Activated CD8-positive, alpha-beta T cell treated with anti-CD3 and anti-CD28 coated beads, Interleukin-2, amount 10 ng/mL, durations not matched to agents 7 days and 5 days (primary cell): ENCODE measurements around the gene COL9A3. TPM values are rescaled to one million over a fixed set of nuclear protein-coding genes. Genes with fewer than 3 reads are reported as not detected.

Experiments used
- ATAC-seq: fragments of 150-1000 bp; cut with Tn5 transposase; one replicate; pipeline ENCODE4 v1.10.0; 2021; ENCODE audit warnings: moderate library complexity
- CTCF ChIA-PET: fragments of 350-600 bp; sonication (Branson Sonifier 250); formaldehyde crosslinking; loops from one replicate; lab custom pipeline; 2021; ENCODE audit warnings: antibody characterized with exemption; lab: Charles Lee
- POLR2A ChIA-PET: fragments of 350-600 bp; sonication (Branson Sonifier 250); formaldehyde crosslinking; loops from one replicate; lab custom pipeline; 2021; ENCODE audit warnings: antibody characterized with exemption; lab: Charles Lee
- DNase-seq: peaks from one replicate; pipeline ENCODE4 v3.0.0-alpha.2; 2020
- H3K27ac Mint-ChIP-seq: one replicate; pipeline ENCODE4 v1.8.0; 2021; ENCODE audit warnings: mild to moderate bottlenecking, mixed read lengths
- H3K27me3 Mint-ChIP-seq: one replicate; pipeline ENCODE4 v1.8.0; 2021; ENCODE audit warnings: low read depth, mixed read lengths
- H3K36me3 Mint-ChIP-seq: one replicate; pipeline ENCODE4 v1.8.0; 2021; ENCODE audit warnings: low read depth, mixed read lengths
- H3K4me1 Mint-ChIP-seq: one replicate; pipeline ENCODE4 v1.8.0; 2021; ENCODE audit warnings: low read depth, mixed read lengths
- H3K4me3 Mint-ChIP-seq: one replicate; pipeline ENCODE4 v1.8.0; 2021; ENCODE audit warnings: mild to moderate bottlenecking, mixed read lengths
- H3K9me3 Mint-ChIP-seq: one replicate; pipeline ENCODE4 v1.8.0; 2022; ENCODE audit warnings: mixed read lengths; ENCODE audit not compliant: insufficient read depth
- total RNA-seq, 2 experiments: library from RNA; stranded (reverse); gene quantifications; one replicate each; pipeline ENCODE4 v1.2.3, GENCODE V29; 2021

The COL9A3 gene
- total RNA-seq, 2 experiments from 2014 or later, result not detected

DNA sequence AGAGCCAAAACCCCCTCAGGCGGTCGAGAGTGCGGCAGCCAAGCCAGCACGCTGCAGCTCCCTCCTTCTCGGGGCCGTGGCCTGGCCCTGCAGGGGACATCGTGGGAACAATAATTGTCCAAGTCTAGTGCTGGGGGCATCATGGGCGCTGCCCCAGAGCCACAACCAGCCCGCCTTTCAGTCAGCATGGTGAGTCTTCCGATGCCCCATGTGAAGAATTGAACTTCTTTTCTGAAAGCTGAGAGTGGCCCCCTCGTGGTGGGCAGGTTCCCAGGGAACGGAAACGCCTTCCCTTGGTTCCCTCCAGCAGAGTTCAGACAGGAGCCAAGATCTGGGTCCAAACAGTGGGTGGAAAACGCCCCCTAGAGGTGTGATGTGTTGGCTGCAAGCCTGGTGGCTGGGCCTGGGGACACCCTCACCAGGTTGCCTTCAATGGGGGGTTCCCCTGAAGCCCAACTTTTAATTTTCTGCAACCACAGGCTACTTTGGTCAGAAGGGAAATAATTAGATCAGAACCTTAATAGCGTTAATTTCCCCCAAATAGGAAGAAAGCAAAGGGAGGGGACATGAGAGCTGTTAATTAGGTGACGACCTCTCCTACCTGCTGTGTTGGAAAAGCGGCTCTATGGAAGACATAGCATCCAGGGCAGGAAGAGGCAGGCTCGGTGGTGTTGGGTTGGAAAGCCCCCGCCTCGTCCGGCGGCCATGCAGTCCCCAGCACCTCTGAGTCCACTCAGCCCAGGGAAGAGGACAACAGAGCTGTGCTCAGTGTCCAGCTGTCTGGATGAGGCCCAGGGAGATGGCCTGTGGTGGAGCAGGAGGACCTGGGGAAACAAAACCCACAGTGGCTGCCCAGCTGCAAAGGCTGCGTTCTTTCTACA is 25.3 kb upstream of the COL9A3 start:
- ATAC-seq (peak; percentile 16), DNase-seq (peak; percentile 87)
- ChIA-PET POLR2A (interaction anchor here (0.8 to 1.3 kb wide), 2 partner anchors 17 to 174 kb away, joined by 3 to 5 read pairs; no protein-coding TSS in a partner anchor), CTCF (interaction anchor here (0.6 to 3.3 kb wide), 45 partner anchors 9 to 529 kb away, joined by 3 to 24 read pairs (median 4); partner anchors contain the start of gene SLCO4A1)
- peaks cover 36% of the 10 kb centered on the region for H3K4me1 Mint-ChIP-seq
- no peak overlapping the region for H3K27ac Mint-ChIP-seq
- no peaks in the 10 kb centered on the region for H3K36me3 Mint-ChIP-seq
- H3K27me3 Mint-ChIP-seq, result no peaks in the 10 kb centered on the region
- H3K4me3 Mint-ChIP-seq, result no peak overlapping the region
- no peaks in the 10 kb centered on the region for H3K9me3 Mint-ChIP-seq

DNA sequence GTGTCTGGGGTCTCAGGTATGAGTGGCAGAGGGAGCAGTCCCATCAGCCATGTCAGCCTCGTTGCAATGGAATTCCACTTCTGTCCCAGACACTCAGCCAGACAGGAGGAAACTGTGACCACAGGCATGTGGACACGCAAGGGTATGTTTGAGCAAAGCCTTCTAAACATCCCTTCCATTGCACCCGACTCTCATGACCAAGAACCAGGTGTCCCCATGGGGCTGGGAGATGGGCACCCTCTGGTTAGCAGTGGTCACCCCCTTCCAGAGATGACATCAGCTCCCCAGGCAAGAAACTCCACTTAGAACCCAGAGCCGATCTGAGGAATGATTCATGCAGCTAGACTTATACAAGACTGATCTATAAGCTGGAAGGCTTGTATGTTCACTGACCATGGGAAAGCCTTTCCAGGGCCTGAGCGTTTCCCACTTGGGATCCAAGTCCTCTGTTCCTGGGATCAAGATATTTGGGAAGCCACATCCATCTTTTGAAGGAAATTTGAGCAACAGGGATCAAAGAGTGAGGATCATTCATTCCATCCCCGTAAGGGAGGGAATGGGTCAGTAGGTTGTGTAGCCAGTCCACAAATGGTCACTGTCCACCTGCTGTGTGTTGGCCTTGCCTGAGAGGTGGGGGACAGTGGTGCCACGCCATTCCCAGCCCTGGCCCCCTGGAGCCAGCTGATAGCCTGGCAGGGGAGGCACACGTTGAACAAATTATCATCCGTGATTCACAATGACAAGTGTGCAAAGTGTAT is 24.5 kb upstream of the COL9A3 start:
- H3K27ac Mint-ChIP-seq, result peak overlapping the region; percentile 62
- no peak overlapping the region for H3K4me3 Mint-ChIP-seq
- ChIA-PET CTCF (interaction anchor here (0.6 to 3.3 kb wide), 37 partner anchors 10 to 409 kb away, joined by 3 to 24 read pairs (median 4); partner anchors contain the start of gene SLCO4A1), POLR2A (interaction anchor here (0.8 to 1.3 kb wide), 2 partner anchors 16 to 175 kb away, joined by 3 to 5 read pairs; no protein-coding TSS in a partner anchor)
- H3K9me3 Mint-ChIP-seq, result no peaks in the 10 kb centered on the region
- DNase-seq, result no peak
- H3K4me1 Mint-ChIP-seq, result peaks cover 40% of the 10 kb centered on the region
- H3K27me3 Mint-ChIP-seq, result no peaks in the 10 kb centered on the region
- H3K36me3 Mint-ChIP-seq, result no peaks in the 10 kb centered on the region
- no peak for ATAC-seq

DNA sequence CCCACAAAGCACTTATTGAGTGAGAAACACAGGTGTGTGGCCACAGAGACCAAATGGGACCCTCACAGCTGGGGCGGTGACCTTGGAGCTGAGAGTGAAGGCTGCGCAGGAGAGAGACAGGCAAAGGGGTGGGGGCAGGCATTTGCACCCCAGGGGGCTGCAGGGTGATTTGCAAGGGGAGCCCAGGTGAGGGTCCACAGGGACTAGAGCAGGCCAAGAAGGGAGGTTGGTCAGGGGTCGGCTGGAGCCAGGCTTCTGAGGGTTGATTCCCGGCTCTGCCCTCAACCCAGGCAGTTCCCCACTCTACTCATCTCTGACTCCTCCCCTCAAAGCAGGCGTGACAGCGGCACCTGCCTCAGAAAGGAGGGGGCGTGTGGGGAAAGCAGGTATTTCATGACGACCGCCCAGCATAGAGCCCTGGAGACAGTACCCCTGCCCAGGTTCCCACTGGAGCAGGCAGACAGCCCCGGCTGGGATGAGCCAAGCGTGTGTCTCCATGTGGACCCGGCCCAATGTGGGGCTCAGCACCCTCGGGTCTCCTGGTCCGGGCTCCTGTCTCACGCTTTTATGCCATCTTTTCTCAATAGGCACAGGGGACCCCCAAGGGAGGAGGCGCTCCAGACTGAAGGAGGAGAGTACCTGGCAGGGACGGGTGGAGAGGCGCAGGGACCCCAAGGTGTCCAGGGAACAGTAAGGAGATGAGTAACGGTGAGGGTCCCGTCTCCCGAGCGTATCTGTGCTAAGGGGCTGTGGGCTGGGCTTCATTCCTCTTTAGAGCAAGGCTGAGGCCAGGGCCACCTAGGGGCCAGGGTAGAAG is 23.7 kb upstream of the COL9A3 start:
- H3K4me1 Mint-ChIP-seq, result peaks cover 45% of the 10 kb centered on the region
- H3K27ac Mint-ChIP-seq, result peak overlapping the region; percentile 90
- ATAC-seq (no peak), DNase-seq (no peak)
- H3K36me3 Mint-ChIP-seq, result peaks cover 3% of the 10 kb centered on the region
- H3K27me3 Mint-ChIP-seq, result no peaks in the 10 kb centered on the region
- peak overlapping the region; percentile 78 for H3K4me3 Mint-ChIP-seq
- H3K9me3 Mint-ChIP-seq, result no peaks in the 10 kb centered on the region
- ChIA-PET POLR2A (interaction anchor here (2.4 to 3.1 kb wide), 2 partner anchors 10 to 12 kb away, joined by 7 to 21 read pairs; partner anchors contain the start of gene OGFR), CTCF (interaction anchor here (1.0 to 3.3 kb wide), 18 partner anchors 11 to 383 kb away, joined by 3 to 18 read pairs (median 8); no protein-coding TSS in a partner anchor)

DNA sequence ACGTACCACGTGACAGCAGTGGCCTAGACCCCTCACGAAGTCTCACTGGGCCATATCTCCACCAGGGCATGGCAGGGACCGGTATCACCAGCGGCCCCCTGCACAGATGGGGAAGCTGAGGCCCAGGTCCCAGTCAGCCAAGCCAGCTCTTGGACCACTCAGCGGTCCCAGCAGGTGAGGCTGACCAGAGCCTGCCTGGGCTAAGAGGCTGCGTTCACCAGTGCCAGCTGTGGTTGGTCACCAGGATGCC is 23.2 kb upstream of the COL9A3 start:
- Mint-ChIP-seq H3K4me1 (peaks cover 48% of the 10 kb centered on the region), H3K4me3 (peak overlapping the region; percentile 78), H3K27ac (peak overlapping the region; percentile 90), H3K27me3 (no peaks in the 10 kb centered on the region), H3K9me3 (no peaks in the 10 kb centered on the region), H3K36me3 (peaks cover 8% of the 10 kb centered on the region)
- DNase-seq (no peak), ATAC-seq (no peak)
- ChIA-PET POLR2A (interaction anchor here (1.4 to 3.1 kb wide), 4 partner anchors 11 to 492 kb away, joined by 5 to 21 read pairs (median 6); partner anchors contain the start of gene OGFR), CTCF (interaction anchor here (0.8 to 1.8 kb wide), 13 partner anchors 10 to 411 kb away, joined by 3 to 9 read pairs (median 5); partner anchors contain the start of genes OGFR and SLCO4A1)

GRCh38 chr20:62794007-62794724 is 22.7 kb upstream of the COL9A3 start:
- Mint-ChIP-seq H3K9me3 (no peaks in the 10 kb centered on the region), H3K4me3 (peak overlapping the region; percentile 78), H3K4me1 (peaks cover 48% of the 10 kb centered on the region), H3K27me3 (no peaks in the 10 kb centered on the region), H3K27ac (peak overlapping the region; percentile 90), H3K36me3 (peaks cover 11% of the 10 kb centered on the region)
- ATAC-seq (peak; percentile 79), DNase-seq (peak; percentile 96)
- ChIA-PET POLR2A (interaction anchor here (0.9 to 3.1 kb wide), 14 partner anchors 11 to 492 kb away, joined by 3 to 21 read pairs (median 4); partner anchors contain the start of genes OGFR and SLCO4A1), CTCF (interaction anchor here (0.7 to 1.8 kb wide), 17 partner anchors 9 to 412 kb away, joined by 3 to 9 read pairs (median 4); partner anchors contain the start of genes OGFR and SLCO4A1)

DNA sequence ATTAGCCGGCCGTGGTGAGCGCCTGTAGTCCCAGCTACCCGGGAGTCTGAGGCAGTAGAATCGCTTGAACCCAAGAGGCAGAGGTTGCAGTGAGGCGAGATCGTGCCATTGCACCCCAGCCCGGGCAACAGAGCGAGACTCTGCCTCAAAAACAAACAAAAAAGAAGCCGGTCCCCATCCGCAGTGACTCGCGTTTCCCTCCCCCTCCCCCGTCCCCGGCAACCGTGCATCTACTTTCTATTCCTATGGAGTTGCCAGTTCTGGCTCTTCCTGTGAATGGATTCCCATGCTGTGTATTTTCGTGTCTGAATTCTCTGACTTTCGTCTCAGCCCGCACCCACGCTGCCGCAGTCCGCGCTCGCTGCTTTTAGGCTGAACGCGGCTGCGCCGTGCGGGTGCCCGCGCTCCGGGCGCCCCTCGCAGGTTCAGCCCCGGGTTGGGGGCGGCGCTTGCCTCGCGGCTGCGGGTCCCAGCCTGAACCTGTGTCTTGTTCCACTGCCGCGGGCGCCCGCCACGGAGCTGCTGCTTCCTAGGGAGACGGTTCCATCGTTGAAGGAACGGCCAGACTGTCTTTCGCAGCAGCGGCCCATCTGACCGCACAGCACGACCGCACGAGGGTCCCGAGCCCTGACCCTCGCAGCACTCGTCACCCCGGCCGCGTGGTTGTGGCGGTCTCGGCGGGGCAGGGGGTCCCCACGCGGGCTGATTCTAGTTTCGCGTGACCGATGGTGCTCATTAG is 21.7 kb upstream of the COL9A3 start:
- H3K9me3 Mint-ChIP-seq, result no peaks in the 10 kb centered on the region
- H3K4me3 Mint-ChIP-seq, result peak overlapping the region; percentile 78
- peak; percentile 75 for DNase-seq
- ATAC-seq, result peak; percentile 23
- ChIA-PET POLR2A (interaction anchor here (0.9 to 3.1 kb wide), 14 partner anchors 10 to 493 kb away, joined by 3 to 21 read pairs (median 4); partner anchors contain the start of genes OGFR and SLCO4A1), CTCF (interaction anchor here (1.4 to 1.8 kb wide), 6 partner anchors 11 to 295 kb away, joined by 3 to 9 read pairs (median 6); partner anchors contain the start of gene OGFR)
- peaks cover 51% of the 10 kb centered on the region for H3K4me1 Mint-ChIP-seq
- peak overlapping the region; percentile 90 for H3K27ac Mint-ChIP-seq
- H3K27me3 Mint-ChIP-seq, result no peaks in the 10 kb centered on the region
- peaks cover 20% of the 10 kb centered on the region for H3K36me3 Mint-ChIP-seq

DNA sequence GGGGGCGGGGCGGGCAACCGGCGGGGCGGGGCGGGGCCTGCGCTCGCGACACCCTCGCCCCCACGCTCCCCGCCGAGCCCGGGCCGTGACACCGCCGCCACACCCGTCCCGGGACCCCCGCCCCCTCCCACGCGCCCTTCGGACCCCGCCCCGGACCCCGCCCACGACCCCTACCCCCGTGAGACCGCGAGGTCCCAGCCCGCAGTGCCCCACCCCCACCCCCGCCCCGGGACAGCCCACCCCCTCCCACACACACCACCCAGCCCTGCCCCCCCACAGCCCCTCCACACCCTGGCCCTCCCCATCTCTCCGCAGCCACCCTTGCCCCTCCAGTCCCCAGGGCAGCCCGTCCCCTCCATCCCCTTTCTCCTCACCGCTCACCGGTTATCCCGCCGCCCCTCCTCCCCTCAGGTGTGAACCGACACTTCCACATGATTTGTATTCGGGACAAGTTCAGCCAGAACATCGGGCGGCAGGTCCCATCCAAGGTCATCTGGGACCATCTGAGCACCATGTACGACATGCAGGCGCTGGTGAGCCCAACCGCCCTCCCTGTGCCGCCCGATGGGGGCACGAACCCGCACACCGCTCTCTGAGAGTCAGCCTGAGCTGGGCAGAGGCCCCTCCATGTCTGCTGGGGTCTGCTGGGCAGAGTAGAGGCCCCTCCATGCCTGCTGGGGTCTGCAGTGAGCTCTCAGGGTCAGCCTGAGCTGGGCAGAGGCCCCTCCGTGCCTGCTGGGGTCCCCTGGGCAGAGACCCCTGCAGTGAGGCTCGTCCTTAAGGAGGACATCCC is 20.0 kb upstream of the COL9A3 start:
- DNase-seq, result no peak

DNA sequence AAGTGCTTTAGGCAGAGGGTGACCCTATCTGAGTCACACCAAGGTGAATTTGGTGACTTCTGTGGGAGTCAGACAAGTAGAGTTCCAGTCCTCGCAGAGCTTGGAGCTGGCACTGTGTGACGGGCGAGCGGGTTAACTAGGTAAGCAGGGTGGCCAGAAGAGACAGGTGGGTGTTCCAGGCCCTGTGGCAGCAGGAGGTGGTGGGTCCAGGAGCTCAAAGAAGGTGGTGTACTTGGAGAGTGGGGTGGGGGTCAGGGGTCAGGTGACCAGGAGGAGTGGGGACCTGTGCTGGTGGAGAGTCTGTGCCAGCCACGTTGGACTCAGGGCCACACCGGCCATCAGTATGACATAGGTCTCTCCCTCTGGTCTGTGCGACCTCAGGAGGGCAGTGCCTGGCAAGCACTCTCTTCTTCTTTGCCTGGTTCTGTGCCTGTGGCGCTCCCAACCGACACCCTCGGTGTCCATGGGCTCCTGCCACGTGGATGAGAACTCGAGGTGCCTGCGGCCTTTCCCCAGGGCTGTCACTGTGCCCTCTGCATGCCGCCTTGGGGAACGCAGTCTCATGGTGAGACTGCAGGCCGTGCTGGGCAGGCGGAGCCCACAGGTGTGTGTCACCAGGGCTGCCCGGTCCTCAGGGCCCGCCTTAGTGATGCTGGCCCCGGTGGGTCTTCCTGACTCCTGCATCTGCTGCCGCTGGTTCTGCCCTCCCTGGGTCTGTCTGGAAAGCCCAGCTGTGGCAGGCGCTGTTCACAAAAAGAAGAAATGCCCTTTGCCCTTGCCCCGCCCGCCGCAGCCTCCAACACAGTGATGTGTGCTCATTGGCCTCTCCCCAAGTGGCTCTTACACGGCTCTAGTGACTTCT is 18.9 kb upstream of the COL9A3 start:
- CTCF ChIA-PET, result interaction anchor here (0.7 to 2.4 kb wide), 2 partner anchors 10 to 129 kb away, joined by 3 to 18 read pairs; no protein-coding TSS in a partner anchor
- Mint-ChIP-seq H3K4me1 (peaks cover 36% of the 10 kb centered on the region), H3K27me3 (no peaks in the 10 kb centered on the region), H3K9me3 (no peaks in the 10 kb centered on the region), H3K36me3 (peaks cover 27% of the 10 kb centered on the region), H3K27ac (peak overlapping the region; percentile 81), H3K4me3 (peak overlapping the region; percentile 79)
- ATAC-seq (no peak), DNase-seq (no peak)
- POLR2A ChIA-PET, result interaction anchor here (1.4 kb wide), 1 partner anchor 155 kb away, joined by 3 read pairs; the partner anchor contains the start of gene SLCO4A1

More for the DNA sequence above, 20.0 kb upstream of the COL9A3 start:
- CTCF ChIA-PET, result interaction anchor here (1.0 to 2.4 kb wide), 3 partner anchors 11 to 415 kb away, joined by 3 to 18 read pairs (median 5); no protein-coding TSS in a partner anchor
- POLR2A ChIA-PET, result interaction anchor here (1.0 to 1.4 kb wide), 2 partner anchors 11 to 154 kb away, joined by 3 read pairs; partner anchors contain the start of gene SLCO4A1
- peaks cover 27% of the 10 kb centered on the region for H3K36me3 Mint-ChIP-seq
- H3K27me3 Mint-ChIP-seq, result no peaks in the 10 kb centered on the region
- H3K4me1 Mint-ChIP-seq, result peaks cover 43% of the 10 kb centered on the region
- no peaks in the 10 kb centered on the region for H3K9me3 Mint-ChIP-seq
- no peak for ATAC-seq
- H3K4me3 Mint-ChIP-seq, result peak overlapping the region; percentile 79
- H3K27ac Mint-ChIP-seq, result peak overlapping the region; percentile 81
